OCI-LY7 (cell line): ENCODE data around the gene COL9A3.

ENCODE experiments used
- CTCF ChIP-seq: fragments of 200-600 bp; sonication (generic); conservative IDR thresholded peaks from 2 replicates; pipeline ENCODE4 v1.5.1; 2014; ENCODE audit warnings: mild to moderate bottlenecking, antibody characterized with exemption, low read length, moderate library complexity, mixed read lengths
- EZH2phosphoT487 ChIP-seq: fragments of 200-600 bp; sonication (generic); IDR thresholded peaks from 2 replicates; pipeline ENCODE4 v1.6.1; 2018; ENCODE audit warnings: low read depth, borderline replicate concordance, mild to moderate bottlenecking, mixed run types, antibody characterized with exemption, low read length, moderate library complexity, mixed read lengths

GRCh38 chr20:62889411-62889810 is 72.6 kb downstream of the COL9A3 start:
- TF ChIP-seq CTCF: no peak
- no peak for TF ChIP-seq EZH2phosphoT487
